Kidney (tissue), 14 donors: ENCODE data around the gene OLFML3. TPM values are rescaled to one million over a fixed set of nuclear protein-coding genes. Genes with fewer than 3 reads are reported as not detected.

Source experiments
- DNase-seq, 5 donors: peaks; one replicate each; pipeline ENCODE4 v3.0.0-alpha.2; 2013 to 2020
- FAIRE-seq: peaks from 2 replicates; lab custom pipeline; 2012; peaks lifted over from hg19 to GRCh38; lab: Jason Lieb, UNC
- H3K27ac ChIP-seq, 2 donors: one replicate each; pipeline ENCODE4 v1.7.0; 2013; ENCODE audit warnings: low read depth in 2 of 2, low read length in 2 of 2, inconsistent platforms in 1 of 2
- H3K27me3 ChIP-seq: one replicate; pipeline ENCODE4 v1.7.1; 2013; ENCODE audit warnings: low read length, inconsistent platforms; ENCODE audit not compliant: control insufficient read depth, insufficient read depth
- H3K36me3 ChIP-seq, 3 donors: one replicate each; pipeline versions ENCODE4 v1.7.0 to v1.7.1; 2013; ENCODE audit warnings: low read length in 3 of 3, control low read depth in 1 of 3, inconsistent platforms in 1 of 3; ENCODE audit not compliant: insufficient read depth in 3 of 3, control insufficient read depth in 2 of 3
- H3K4me1 ChIP-seq, 3 donors: one replicate each; pipeline versions ENCODE4 v1.7.0 to v1.7.1; 2013; ENCODE audit warnings: low read length in 3 of 3, inconsistent platforms in 1 of 3, low read depth in 1 of 3; ENCODE audit not compliant: control insufficient read depth in 2 of 3, insufficient read depth in 2 of 3
- H3K4me3 ChIP-seq, 3 donors: one replicate each; pipeline versions ENCODE4 v1.7.0 to v1.8.1; 2013; ENCODE audit warnings: low read length in 3 of 3, control low read depth in 1 of 3, inconsistent platforms in 1 of 3
- H3K9ac ChIP-seq, 3 donors: one replicate each; pipeline versions ENCODE4 v1.7.0 to v1.7.1; 2013; ENCODE audit warnings: low read length in 3 of 3, control low read depth in 1 of 3, inconsistent platforms in 1 of 3
- H3K9me3 ChIP-seq, 3 donors: one replicate each; pipeline versions ENCODE4 v1.7.0 to v1.7.1; 2013; ENCODE audit warnings: low read length in 3 of 3, control low read depth in 1 of 3, inconsistent platforms in 1 of 3; ENCODE audit not compliant: control insufficient read depth in 2 of 3, insufficient read depth in 1 of 3
- intact Hi-C: fragments of 100-400 bp; cut with DNase I; formaldehyde crosslinking; loops from one replicate; pipeline ENCODE4 v1.11.1; 2022
- polyA plus RNA-seq: library from polyadenylated mRNA; stranded (reverse); fragments of 350-450 nt; fragmentation: Illumina TruSeq; extraction: RNeasy Lipid Tissue Mini Kit (QIAGEN cat#74804); gene quantifications from one replicate; pipeline ENCODE4 v1.2.3, GENCODE V29; 2014; ENCODE audit warnings: low read depth, low replicate concordance; ENCODE audit not compliant: insufficient read depth
- total RNA-seq: library from RNA; stranded (reverse); fragmentation: NEBNext Ultra II Directional; extraction: Animal tissue kit (Norgen Biotek cat#: 25700); gene quantifications from one replicate; pipeline ENCODE4 v1.2.1, GENCODE V29; 2021
- TF ChIP-seq, protein P1 (sequence below): IDR thresholded peaks from 3 replicates; pipeline ENCODE4 v1.5.1; 2012; ENCODE audit warnings: mild to moderate bottlenecking, moderate library complexity, borderline replicate concordance; ENCODE audit not compliant: insufficient read depth; ENCODE audit errors: extremely low read depth
- donor health status: control.
- donor health status: control.
- donor health status: control.
- donor health status: control.
- donor health status: control.
- donor health status: DM: yes; HTN: yes; CAD: no.
- donor health status: Normal renal cell carcinoma (clear cell type).

The OLFML3 gene
- total and polyA plus RNA-seq, 2 donors from 2014 or later = 13.5 to 22.9 TPM

DNA sequence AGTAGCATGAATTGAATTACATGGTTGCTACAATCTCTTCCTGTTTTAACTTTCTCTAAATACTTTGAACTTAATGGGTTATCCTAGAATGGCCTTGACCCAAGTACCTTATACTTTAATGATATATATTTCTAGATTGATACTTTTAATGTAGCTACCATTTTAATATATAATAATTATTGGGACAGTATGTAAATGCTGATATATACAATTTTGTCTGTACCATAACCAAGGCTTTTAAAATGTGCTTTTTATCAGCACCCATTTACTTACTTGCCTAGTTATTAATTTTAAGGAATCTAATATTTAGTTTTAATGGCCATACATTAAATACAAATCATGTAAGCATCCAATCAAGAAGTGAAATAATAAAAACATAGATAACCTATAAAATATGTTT is 36.7 kb upstream of the OLFML3 start:
- FAIRE-seq = no peak
- TF ChIP-seq, protein P1, sequence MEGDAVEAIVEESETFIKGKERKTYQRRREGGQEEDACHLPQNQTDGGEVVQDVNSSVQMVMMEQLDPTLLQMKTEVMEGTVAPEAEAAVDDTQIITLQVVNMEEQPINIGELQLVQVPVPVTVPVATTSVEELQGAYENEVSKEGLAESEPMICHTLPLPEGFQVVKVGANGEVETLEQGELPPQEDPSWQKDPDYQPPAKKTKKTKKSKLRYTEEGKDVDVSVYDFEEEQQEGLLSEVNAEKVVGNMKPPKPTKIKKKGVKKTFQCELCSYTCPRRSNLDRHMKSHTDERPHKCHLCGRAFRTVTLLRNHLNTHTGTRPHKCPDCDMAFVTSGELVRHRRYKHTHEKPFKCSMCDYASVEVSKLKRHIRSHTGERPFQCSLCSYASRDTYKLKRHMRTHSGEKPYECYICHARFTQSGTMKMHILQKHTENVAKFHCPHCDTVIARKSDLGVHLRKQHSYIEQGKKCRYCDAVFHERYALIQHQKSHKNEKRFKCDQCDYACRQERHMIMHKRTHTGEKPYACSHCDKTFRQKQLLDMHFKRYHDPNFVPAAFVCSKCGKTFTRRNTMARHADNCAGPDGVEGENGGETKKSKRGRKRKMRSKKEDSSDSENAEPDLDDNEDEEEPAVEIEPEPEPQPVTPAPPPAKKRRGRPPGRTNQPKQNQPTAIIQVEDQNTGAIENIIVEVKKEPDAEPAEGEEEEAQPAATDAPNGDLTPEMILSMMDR = no peak

DNA sequence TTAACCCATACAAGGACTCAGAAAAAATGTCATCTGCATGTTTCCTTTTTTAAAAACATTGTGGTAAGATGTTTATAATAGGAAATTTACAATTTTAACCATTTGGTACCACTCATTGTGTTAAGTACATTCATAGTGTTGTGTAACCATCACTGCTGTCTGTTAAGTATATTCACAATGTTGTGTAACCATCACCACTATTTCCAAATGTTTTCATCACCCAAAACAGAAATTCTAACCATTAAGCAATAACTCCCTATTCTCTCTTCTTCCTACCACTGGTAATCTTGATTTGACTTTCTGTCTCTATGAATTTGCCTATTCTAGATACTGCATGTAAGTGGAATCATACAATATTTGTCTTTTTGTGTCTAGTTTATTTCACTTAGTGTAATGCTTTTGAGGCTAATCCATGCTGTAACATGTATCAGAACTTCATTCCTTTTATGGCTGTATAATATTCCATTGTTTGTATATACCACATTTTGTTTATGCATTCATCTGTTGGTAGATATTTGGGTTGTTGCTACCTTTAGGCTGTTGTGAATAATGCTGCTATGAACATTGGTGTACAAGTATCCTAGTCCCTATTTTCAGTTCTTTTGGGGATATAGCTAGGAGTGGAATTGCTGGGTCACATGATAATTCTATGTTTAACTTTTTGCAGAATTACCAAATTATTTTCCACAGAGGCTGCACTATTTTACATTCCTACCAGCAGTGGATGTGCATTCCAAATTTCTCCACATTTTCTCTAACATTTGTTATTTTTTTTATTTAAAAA is 36.1 kb upstream of the OLFML3 start:
- TF ChIP-seq, protein P1 = no peak
- Histone ChIP-seq H3K4me1 (peaks cover 0 to 10% (median 10%) of the 10 kb centered on the region in 3 donors), H3K4me3 (no peak overlapping the region), H3K9me3 (no peaks in the 10 kb centered on the region), H3K9ac (no peak overlapping the region), H3K27ac (no peak overlapping the region), H3K27me3 (no peaks in the 10 kb centered on the region), H3K36me3 (peaks cover 6 to 9% (median 6%) of the 10 kb centered on the region in 3 donors)
- intact Hi-C loops = no loop called here
- FAIRE-seq = no peak
- DNase-seq = no peak

More for the DNA sequence above, 36.7 kb upstream of the OLFML3 start:
- H3K4me1 ChIP-seq = peaks cover 0 to 10% (median 7%) of the 10 kb centered on the region in 3 donors
- no peaks in the 10 kb centered on the region for H3K9me3 ChIP-seq
- intact Hi-C loops = no loop called here
- no peak overlapping the region for H3K27ac ChIP-seq
- no peaks in the 10 kb centered on the region for H3K27me3 ChIP-seq
- DNase-seq = no peak
- H3K36me3 ChIP-seq = peaks cover 6 to 9% (median 6%) of the 10 kb centered on the region in 3 donors
- no peak overlapping the region for H3K9ac ChIP-seq
- no peak overlapping the region for H3K4me3 ChIP-seq

DNA sequence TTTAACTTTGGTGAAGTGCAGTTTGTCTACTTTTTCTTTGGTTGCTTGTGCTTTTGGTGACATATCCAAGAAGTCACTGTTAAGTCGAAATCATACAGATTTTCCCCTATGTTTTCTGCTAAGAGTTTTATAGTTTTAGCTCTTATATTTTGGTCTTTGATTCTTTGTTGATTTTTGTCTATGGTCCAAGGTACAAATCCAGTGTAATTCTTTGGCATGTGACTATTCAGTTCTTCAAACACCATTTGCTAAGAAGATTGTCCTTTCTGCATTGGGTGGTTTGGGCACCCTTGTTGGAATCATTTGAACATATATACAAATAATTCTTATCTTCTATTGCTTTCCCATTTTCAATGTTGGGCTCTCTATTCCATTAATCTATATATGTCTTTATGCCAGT is 33.9 kb upstream of the OLFML3 start:
- Histone ChIP-seq H3K27me3 (no peaks in the 10 kb centered on the region), H3K9me3 (no peaks in the 10 kb centered on the region), H3K4me3 (no peak overlapping the region), H3K27ac (no peak overlapping the region), H3K36me3 (peaks cover 6 to 8% (median 6%) of the 10 kb centered on the region in 3 donors), H3K9ac (no peak overlapping the region), H3K4me1 (peaks cover 0 to 10% (median 10%) of the 10 kb centered on the region in 3 donors)
- intact Hi-C loops = no loop called here
- DNase-seq (no peak), FAIRE-seq (no peak)
- TF ChIP-seq, protein P1 = no peak
